ENCODE measurements around the gene NRXN2. TPM values are rescaled to one million over a fixed set of nuclear protein-coding genes. Genes with fewer than 3 reads are reported as not detected.

The NRXN2 gene
- total RNA-seq, 2 experiments from 2014 or later, result 0.07 to 0.22 TPM

DNA sequence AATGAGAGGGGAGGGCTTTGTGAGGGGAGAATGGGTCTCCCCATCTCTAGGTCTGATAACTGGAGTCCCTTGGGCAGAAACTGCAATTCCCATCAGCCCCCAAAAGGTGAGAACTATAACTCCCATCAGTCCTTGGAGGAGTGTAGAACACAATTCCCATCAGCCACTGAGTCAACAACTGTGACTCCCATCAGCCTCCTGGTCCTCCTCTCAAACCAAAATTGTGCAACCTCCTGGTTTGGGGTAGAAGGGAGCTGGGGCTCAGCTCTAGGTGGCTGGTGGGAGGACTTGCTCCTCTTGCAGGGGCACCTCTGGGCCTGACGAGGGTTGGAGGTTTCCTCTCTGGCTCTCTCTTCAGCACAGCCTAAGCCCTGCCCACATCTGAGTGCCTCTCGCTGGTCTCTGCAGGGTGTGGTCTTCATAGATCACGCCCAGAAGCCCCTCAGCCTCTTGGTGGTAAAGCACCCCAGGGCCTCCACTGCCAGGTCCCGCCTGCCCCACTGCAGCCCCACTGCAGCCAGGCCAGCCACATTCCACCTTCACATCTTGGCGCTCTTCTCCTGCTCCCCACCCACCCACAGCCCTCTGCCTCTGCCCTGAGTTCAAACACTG is 113.5 kb downstream of the NRXN2 start:
- TF ChIP-seq, protein P1, sequence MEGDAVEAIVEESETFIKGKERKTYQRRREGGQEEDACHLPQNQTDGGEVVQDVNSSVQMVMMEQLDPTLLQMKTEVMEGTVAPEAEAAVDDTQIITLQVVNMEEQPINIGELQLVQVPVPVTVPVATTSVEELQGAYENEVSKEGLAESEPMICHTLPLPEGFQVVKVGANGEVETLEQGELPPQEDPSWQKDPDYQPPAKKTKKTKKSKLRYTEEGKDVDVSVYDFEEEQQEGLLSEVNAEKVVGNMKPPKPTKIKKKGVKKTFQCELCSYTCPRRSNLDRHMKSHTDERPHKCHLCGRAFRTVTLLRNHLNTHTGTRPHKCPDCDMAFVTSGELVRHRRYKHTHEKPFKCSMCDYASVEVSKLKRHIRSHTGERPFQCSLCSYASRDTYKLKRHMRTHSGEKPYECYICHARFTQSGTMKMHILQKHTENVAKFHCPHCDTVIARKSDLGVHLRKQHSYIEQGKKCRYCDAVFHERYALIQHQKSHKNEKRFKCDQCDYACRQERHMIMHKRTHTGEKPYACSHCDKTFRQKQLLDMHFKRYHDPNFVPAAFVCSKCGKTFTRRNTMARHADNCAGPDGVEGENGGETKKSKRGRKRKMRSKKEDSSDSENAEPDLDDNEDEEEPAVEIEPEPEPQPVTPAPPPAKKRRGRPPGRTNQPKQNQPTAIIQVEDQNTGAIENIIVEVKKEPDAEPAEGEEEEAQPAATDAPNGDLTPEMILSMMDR (IDR thresholded peaks at IDR 0.05), result no peak
- no peaks in the 10 kb centered on the region for H3K27me3 Mint-ChIP-seq
- no peak overlapping the region for H3K4me3 Mint-ChIP-seq
- DNase-seq (no peak), ATAC-seq (peak; percentile 39)
- intact Hi-C loops (cut with micrococcal nuclease), result no loop called here
- H3K36me3 Mint-ChIP-seq (ENCODE audit: low read depth), result no peaks in the 10 kb centered on the region
- POLR2A ChIA-PET, result no interaction called here
- H3K4me1 Mint-ChIP-seq (ENCODE audit: low read depth), result peaks cover 10% of the 10 kb centered on the region
- CTCF ChIA-PET, result interaction anchor here (1.4 kb wide), 1 partner anchor 79 kb away, joined by 3 read pairs; no protein-coding TSS in a partner anchor
- H3K9me3 Mint-ChIP-seq, result no peaks in the 10 kb centered on the region
- H3K27ac Mint-ChIP-seq, result no peak overlapping the region

DNA sequence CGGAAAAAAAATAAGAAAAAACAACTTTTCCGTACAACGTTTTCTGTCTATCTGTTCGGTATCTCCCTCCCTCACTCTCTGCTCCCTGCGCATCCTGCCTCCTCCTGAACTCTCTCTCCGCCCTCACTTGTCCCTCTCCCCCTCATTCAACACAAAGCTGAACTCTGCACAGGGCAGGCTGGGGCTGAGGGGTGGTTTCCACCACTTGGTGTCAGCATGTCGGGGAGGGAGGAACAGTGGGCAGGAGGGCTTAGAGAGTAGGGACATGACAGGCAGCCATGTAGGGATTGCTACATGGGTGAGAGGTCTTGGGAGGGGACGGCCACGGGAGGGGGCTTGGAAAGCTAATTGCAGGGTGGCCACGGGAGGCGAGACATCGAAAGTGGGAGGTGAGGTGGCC is 114.4 kb downstream of the NRXN2 start:
- Mint-ChIP-seq H3K4me3 (no peak overlapping the region), H3K9me3 (no peaks in the 10 kb centered on the region), H3K27me3 (no peaks in the 10 kb centered on the region), H3K27ac (no peak overlapping the region), H3K4me1 (ENCODE audit: low read depth) (peaks cover 10% of the 10 kb centered on the region), H3K36me3 (ENCODE audit: low read depth) (no peaks in the 10 kb centered on the region)
- CTCF ChIA-PET, result no interaction called here
- intact Hi-C loops (cut with micrococcal nuclease), result no loop called here
- DNase-seq, result no peak
- POLR2A ChIA-PET, result no interaction called here
- no peak for ATAC-seq
- TF ChIP-seq, protein P1 (IDR thresholded peaks at IDR 0.05), result no peak

DNA sequence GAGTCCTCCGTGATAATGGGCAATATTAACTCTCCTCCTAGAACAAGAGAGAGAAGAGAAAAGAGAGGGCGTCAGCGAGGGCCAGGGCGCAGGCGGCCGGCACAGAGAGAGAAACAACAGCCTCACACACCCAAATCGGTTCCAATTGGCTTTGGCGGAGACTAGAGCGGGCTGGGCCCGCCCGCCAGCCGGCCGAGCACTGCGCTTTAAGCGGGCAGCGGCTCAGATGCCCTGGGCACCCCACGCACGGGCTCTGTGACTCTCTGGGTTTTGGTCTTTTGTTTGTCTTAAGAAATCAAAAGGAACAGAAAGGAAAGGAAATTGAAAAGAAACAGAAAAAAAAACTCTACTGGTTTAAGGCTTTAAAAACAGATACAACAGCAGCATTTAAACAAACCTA is 115.0 kb downstream of the NRXN2 start:
- CTCF ChIA-PET, result no interaction called here
- no peaks in the 10 kb centered on the region for H3K9me3 Mint-ChIP-seq
- H3K4me3 Mint-ChIP-seq, result no peak overlapping the region
- ATAC-seq (no peak), DNase-seq (no peak)
- H3K4me1 Mint-ChIP-seq (ENCODE audit: low read depth), result peaks cover 10% of the 10 kb centered on the region
- no peaks in the 10 kb centered on the region for H3K27me3 Mint-ChIP-seq
- POLR2A ChIA-PET, result no interaction called here
- TF ChIP-seq, protein P1 (IDR thresholded peaks at IDR 0.05), result no peak
- no peaks in the 10 kb centered on the region for H3K36me3 Mint-ChIP-seq (ENCODE audit: low read depth)
- H3K27ac Mint-ChIP-seq, result no peak overlapping the region
- intact Hi-C loops (cut with micrococcal nuclease), result no loop called here

DNA sequence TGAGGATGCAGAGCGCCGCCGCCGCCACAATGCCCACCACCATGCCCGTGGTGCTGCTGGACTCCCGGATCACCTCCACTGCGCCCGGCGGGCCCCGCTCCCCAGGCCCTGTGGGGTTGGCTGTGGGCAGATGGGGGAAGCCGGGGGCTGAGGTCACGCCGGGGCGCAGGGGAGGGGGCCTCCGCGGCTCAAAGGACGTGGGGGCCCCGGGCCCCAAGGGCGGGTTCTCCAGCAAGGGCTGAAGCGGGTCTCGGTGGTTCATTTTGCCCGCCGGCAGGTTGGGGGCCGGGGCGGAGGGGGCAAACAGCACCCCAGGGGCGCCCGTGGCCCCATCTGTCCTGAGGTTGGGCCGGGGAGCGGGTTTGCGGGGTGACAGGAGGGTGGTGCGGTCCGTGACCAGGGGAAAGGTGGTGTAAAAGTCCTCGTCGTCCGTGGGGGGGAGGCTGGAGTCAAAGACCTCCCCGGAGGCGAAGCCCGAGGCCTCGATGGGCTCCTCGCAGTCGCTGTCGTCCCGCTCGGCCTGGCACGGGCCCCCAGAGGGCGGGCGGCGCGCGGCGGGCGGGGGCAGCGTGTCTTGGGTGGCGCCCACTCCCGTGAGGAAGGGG is 115.5 kb downstream of the NRXN2 start:
- TF ChIP-seq, protein P1 (IDR thresholded peaks at IDR 0.05), result no peak
- POLR2A ChIA-PET, result no interaction called here
- Mint-ChIP-seq H3K27ac (no peak overlapping the region), H3K27me3 (no peaks in the 10 kb centered on the region), H3K36me3 (ENCODE audit: low read depth) (no peaks in the 10 kb centered on the region), H3K4me3 (no peak overlapping the region), H3K9me3 (no peaks in the 10 kb centered on the region), H3K4me1 (ENCODE audit: low read depth) (peaks cover 10% of the 10 kb centered on the region)
- intact Hi-C loops (cut with micrococcal nuclease), result no loop called here
- ATAC-seq, result no peak
- no peak for DNase-seq
- CTCF ChIA-PET, result no interaction called here

DNA sequence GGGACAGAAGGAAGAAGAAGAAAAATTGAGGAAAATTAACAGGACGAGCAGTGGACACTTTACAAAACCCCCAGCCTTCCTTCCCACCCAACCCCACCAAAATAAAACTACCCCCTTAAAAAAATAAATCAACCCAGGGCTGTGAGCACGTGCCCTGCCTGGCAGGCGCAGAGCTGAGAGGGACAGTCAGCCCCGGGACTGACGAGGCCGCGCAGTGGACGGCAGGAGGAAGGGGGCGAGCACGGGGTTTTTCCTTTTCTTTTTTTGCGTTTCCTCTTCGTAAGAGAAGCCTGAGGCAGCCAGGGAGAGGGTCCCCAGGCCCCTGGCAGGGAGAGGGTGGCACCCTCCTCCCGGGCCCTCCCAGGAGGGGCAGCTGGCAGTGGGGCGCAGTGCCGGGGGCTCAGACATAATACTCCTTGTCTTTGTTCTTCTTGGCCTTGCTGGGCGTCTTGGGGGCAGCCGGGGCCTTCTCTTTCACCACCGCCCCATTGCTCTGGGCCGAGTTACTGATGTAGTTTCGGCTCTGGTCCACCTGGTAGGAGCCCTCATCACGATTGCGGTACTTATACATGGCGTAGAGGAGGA is 116.1 kb downstream of the NRXN2 start:
- CTCF ChIA-PET, result no interaction called here
- H3K27me3 Mint-ChIP-seq, result no peaks in the 10 kb centered on the region
- TF ChIP-seq, protein P1 (IDR thresholded peaks at IDR 0.05), result no peak

More for the DNA sequence above, 116.1 kb downstream of the NRXN2 start:
- intact Hi-C loops (cut with micrococcal nuclease), result no loop called here
- H3K9me3 Mint-ChIP-seq, result no peaks in the 10 kb centered on the region
- no peak overlapping the region for H3K4me3 Mint-ChIP-seq
- no peak for DNase-seq
- POLR2A ChIA-PET, result no interaction called here
- no peak for ATAC-seq
- peaks cover 7% of the 10 kb centered on the region for H3K4me1 Mint-ChIP-seq (ENCODE audit: low read depth)
- H3K36me3 Mint-ChIP-seq (ENCODE audit: low read depth), result no peaks in the 10 kb centered on the region
- no peak overlapping the region for H3K27ac Mint-ChIP-seq
